Smooth muscle cell (in vitro differentiated cells): ENCODE measurements around the gene PPP1R12C. TPM values are rescaled to one million over a fixed set of nuclear protein-coding genes. Genes with fewer than 3 reads are reported as not detected.

Experiments
- DNase-seq: peaks from one replicate; lab custom pipeline; 2025; ENCODE audit not compliant: unreplicated experiment; lab: John Stamatoyannopoulos, UW
- H2AFZ ChIP-seq: fragments of 200-600 bp; sonication (generic); 2 replicates; pipeline ENCODE4 v1.6.0; 2016; ENCODE audit warnings: antibody characterized with exemption, low read depth, mild to moderate bottlenecking
- H3F3A ChIP-seq: fragments of 200-600 bp; sonication (generic); 2 replicates; pipeline ENCODE4 v1.6.0; 2017; ENCODE audit warnings: antibody characterized with exemption, low read depth
- H3K27ac ChIP-seq: fragments of 200-600 bp; sonication (generic); 2 replicates; pipeline ENCODE4 v1.5.1; 2016; ENCODE audit warnings: low read depth, mild to moderate bottlenecking
- H3K27me3 ChIP-seq: fragments of 200-600 bp; sonication (generic); 2 replicates; pipeline ENCODE4 v1.6.1; 2016; ENCODE audit warnings: low read depth, mild to moderate bottlenecking
- H3K36me3 ChIP-seq: fragments of 200-600 bp; sonication (generic); 2 replicates; pipeline ENCODE4 v1.5.1; 2016; ENCODE audit warnings: low read depth
- H3K4me1 ChIP-seq: fragments of 200-600 bp; sonication (generic); 2 replicates; pipeline ENCODE4 v1.5.1; 2016; ENCODE audit warnings: low read depth
- H3K4me2 ChIP-seq: fragments of 200-600 bp; sonication (generic); 2 replicates; pipeline ENCODE4 v1.6.0; 2016; ENCODE audit warnings: mild to moderate bottlenecking
- H3K4me3 ChIP-seq: fragments of 200-600 bp; sonication (generic); 2 replicates; pipeline ENCODE4 v1.5.1; 2016; ENCODE audit warnings: mild to moderate bottlenecking
- H3K79me2 ChIP-seq: fragments of 200-600 bp; sonication (generic); 2 replicates; pipeline ENCODE4 v1.6.0; 2016; ENCODE audit warnings: low read depth, mild to moderate bottlenecking
- H3K9ac ChIP-seq: fragments of 200-600 bp; sonication (generic); 2 replicates; pipeline ENCODE4 v1.6.0; 2016; ENCODE audit warnings: low read depth
- H3K9me3 ChIP-seq: fragments of 200-600 bp; sonication (generic); replicated peaks from 2 replicates; pipeline ENCODE4 v1.5.1; 2016; ENCODE audit warnings: low read depth
- H4K20me1 ChIP-seq: fragments of 200-600 bp; sonication (generic); 2 replicates; pipeline ENCODE4 v1.6.0; 2016; ENCODE audit warnings: low read depth
- CTCF ChIP-seq: fragments of 200-600 bp; sonication (generic); IDR thresholded peaks from 2 replicates; pipeline ENCODE4 v1.5.1; 2017; ENCODE audit warnings: borderline replicate concordance, mild to moderate bottlenecking, antibody characterized with exemption; ENCODE audit not compliant: insufficient read depth, poor library complexity, severe bottlenecking
- WGBS: methylation state at CpG from one replicate; pipeline ENCODE4 v1.1.7; 2016; ENCODE audit warnings: low lambda C conversion rate; 5-methylcytosine and 5-hydroxymethylcytosine counted together
- polyA plus RNA-seq: library from polyadenylated mRNA; unstranded; fragments of >200 nt; fragmentation: Nextera tagmentation; extraction: Ambion mirVana; gene quantifications from 2 replicates; pipeline ENCODE4 v1.2.1, GENCODE V29; 2016
- total RNA-seq: library from RNA; depleted of rRNA; stranded (reverse); fragments of >200 nt; gene quantifications from 2 replicates; pipeline ENCODE4 v1.2.3, GENCODE V29; 2014

The PPP1R12C gene
- total and polyA plus RNA-seq, 2 experiments from 2014 or later = 26.1 to 30.5 TPM

DNA sequence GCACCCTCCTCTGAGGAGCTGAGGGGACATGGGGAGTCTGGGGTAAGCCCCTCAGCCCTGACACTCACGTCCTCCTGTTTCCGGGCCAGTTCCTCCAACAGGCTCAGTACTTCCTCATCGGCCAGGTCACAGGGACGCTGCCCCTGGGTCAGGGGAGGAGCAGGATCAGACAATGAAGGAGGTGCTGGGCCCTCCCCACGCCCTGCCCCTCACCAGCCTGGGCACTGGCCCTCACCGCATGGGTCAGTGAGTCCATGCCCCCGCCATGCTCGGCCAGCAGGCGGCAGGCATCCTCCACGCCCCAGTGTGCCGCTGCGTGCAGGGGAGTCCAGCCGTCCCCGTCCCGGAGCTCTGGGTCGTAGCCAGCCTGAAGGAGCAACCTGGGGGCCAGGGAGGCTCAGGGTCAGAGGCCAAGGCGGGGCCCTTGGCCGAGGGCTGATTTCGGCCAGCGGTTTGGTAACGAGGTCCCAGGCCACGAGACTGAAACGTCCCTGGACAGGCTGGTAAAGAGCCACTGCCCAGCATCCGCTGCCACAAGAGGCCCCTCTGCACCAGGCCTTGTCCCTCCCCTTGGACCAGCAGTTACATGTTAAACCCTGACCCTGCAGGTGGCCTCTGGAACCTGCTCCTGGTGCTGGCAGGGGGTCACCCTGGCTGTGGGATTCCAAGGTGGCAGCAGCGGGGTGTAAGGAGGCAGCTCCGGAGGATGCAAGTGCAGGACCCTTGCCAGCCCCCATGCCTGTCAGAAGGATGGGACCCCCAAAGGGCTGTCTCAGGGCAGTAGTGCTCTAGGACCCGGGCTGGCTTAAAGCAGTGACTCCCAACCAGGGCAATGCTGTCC is 18.5 kb downstream of the PPP1R12C start:
- Histone ChIP-seq H3K27me3 (no peaks in the 10 kb centered on the region), H4K20me1 (peaks cover 38% of the 10 kb centered on the region), H3K4me1 (no peaks in the 10 kb centered on the region)

GRCh38 chr19:55097864-55098715 is 19.3 kb downstream of the PPP1R12C start:
- no peaks in the 10 kb centered on the region for H3K4me1 ChIP-seq
- WGBS = 96% methylated on average over 22 of the region's 23 CpGs
- no peaks in the 10 kb centered on the region for H3F3A ChIP-seq
- no peaks in the 10 kb centered on the region for H3K9me3 ChIP-seq
- H3K27ac ChIP-seq = no peak overlapping the region
- H4K20me1 ChIP-seq = peaks cover 38% of the 10 kb centered on the region
- peaks cover 8% of the 10 kb centered on the region for H3K36me3 ChIP-seq
- no peak for DNase-seq
- H3K4me3 ChIP-seq = no peak overlapping the region
- H3K4me2 ChIP-seq = no peak overlapping the region
- no peak overlapping the region for H2AFZ ChIP-seq
- no peaks in the 10 kb centered on the region for H3K79me2 ChIP-seq
- H3K27me3 ChIP-seq = no peaks in the 10 kb centered on the region
- no peak overlapping the region for H3K9ac ChIP-seq
- TF ChIP-seq CTCF = no peak

More for the DNA sequence above, 18.5 kb downstream of the PPP1R12C start:
- H3K27ac ChIP-seq = no peak overlapping the region
- no peak for TF ChIP-seq CTCF
- H3F3A ChIP-seq = no peaks in the 10 kb centered on the region
- H3K4me3 ChIP-seq = no peak overlapping the region
- H3K79me2 ChIP-seq = no peaks in the 10 kb centered on the region
- H2AFZ ChIP-seq = no peak overlapping the region
- no peak for DNase-seq
- H3K9ac ChIP-seq = no peak overlapping the region
- peaks cover 10% of the 10 kb centered on the region for H3K36me3 ChIP-seq
- WGBS = 97% methylated on average over 27 of the region's 27 CpGs
- H3K4me2 ChIP-seq = no peak overlapping the region
- no peaks in the 10 kb centered on the region for H3K9me3 ChIP-seq

- no peak for TF ChIP-seq CTCF
- H2AFZ ChIP-seq = no peak overlapping the region
- H3K4me2 ChIP-seq = no peak overlapping the region
- no peak overlapping the region for H3K4me3 ChIP-seq
- no peaks in the 10 kb centered on the region for H3K9me3 ChIP-seq
- peaks cover 38% of the 10 kb centered on the region for H4K20me1 ChIP-seq
- no peaks in the 10 kb centered on the region for H3F3A ChIP-seq
- H3K36me3 ChIP-seq = no peaks in the 10 kb centered on the region
- H3K27me3 ChIP-seq = no peaks in the 10 kb centered on the region
- H3K27ac ChIP-seq = no peak overlapping the region
- H3K79me2 ChIP-seq = no peaks in the 10 kb centered on the region
- no peak for DNase-seq
- H3K9ac ChIP-seq = no peak overlapping the region
- WGBS = 84% methylated on average over 22 of the region's 23 CpGs
- no peaks in the 10 kb centered on the region for H3K4me1 ChIP-seq
Measured at GRCh38 chr19:55096061-55096701, 21.3 kb downstream of the PPP1R12C start.
